Hepatocyte (in vitro differentiated cells): Measurements from ENCODE around the gene CCDC88C.

Experiments
- EZH2 ChIP-seq: fragments of 200-600 bp; sonication (generic); IDR thresholded peaks from 2 replicates; pipeline ENCODE4 v1.6.1; 2016; ENCODE audit warnings: antibody characterized with exemption, mild to moderate bottlenecking, borderline replicate concordance
- EZH2phosphoT487 ChIP-seq: fragments of 200-600 bp; sonication (generic); IDR thresholded peaks from one replicate; pipeline ENCODE4 v1.6.1; 2018; ENCODE audit warnings: antibody characterized with exemption, mild to moderate bottlenecking, low read depth, moderate library complexity; ENCODE audit not compliant: unreplicated experiment, severe bottlenecking
- TF ChIP-seq, protein P1 (sequence below): fragments of 200-600 bp; sonication (generic); IDR thresholded peaks from 2 replicates; pipeline ENCODE4 v1.5.1; 2016; ENCODE audit warnings: antibody characterized with exemption, mild to moderate bottlenecking; ENCODE audit not compliant: poor library complexity

DNA sequence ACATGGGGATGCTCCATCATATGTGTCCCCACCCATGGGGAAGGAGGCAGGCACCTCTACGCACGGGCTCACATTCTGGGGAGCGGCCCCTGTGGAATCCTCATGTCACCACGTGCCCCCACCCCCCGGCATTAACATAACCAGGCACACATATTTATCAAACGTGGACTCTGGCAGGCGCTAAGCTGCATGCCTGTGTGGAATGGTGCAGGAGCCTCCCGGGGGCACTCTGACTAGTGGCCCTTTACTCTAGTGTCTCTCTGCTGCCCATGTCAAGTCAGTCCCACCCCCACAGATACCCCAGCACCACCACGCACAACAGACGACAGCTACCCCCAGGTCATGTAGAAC, 66.1 kb downstream of the CCDC88C start:
- TF ChIP-seq EZH2phosphoT487 (no peak), EZH2 (no peak)
- TF ChIP-seq, protein P1, sequence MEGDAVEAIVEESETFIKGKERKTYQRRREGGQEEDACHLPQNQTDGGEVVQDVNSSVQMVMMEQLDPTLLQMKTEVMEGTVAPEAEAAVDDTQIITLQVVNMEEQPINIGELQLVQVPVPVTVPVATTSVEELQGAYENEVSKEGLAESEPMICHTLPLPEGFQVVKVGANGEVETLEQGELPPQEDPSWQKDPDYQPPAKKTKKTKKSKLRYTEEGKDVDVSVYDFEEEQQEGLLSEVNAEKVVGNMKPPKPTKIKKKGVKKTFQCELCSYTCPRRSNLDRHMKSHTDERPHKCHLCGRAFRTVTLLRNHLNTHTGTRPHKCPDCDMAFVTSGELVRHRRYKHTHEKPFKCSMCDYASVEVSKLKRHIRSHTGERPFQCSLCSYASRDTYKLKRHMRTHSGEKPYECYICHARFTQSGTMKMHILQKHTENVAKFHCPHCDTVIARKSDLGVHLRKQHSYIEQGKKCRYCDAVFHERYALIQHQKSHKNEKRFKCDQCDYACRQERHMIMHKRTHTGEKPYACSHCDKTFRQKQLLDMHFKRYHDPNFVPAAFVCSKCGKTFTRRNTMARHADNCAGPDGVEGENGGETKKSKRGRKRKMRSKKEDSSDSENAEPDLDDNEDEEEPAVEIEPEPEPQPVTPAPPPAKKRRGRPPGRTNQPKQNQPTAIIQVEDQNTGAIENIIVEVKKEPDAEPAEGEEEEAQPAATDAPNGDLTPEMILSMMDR, result no peak
